ENCODE data around the gene PXDN.

DNA sequence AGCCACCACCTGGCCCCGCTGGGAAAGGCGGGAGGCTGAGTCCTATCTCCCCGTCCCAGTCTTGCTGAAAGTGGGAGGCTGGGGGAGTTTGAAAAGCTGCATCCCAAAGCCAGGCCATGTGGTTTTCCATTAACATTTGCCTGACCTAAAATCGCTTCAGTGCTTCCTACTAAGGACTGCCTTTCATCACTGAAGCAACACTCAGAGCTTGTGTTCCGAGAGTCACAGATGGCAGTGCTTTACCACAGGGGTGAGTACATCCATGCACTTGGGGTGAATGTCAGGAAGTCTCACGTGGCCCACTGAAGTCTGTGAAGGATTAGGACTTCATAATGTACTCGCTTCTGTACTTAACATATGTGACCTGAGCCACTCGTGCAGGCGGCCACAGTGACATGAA, 43.3 kb downstream of the PXDN start:
- TF ChIP-seq POLR2A (IDR thresholded peaks at IDR 0.05) = no peak
- TF ChIP-seq, protein P1, sequence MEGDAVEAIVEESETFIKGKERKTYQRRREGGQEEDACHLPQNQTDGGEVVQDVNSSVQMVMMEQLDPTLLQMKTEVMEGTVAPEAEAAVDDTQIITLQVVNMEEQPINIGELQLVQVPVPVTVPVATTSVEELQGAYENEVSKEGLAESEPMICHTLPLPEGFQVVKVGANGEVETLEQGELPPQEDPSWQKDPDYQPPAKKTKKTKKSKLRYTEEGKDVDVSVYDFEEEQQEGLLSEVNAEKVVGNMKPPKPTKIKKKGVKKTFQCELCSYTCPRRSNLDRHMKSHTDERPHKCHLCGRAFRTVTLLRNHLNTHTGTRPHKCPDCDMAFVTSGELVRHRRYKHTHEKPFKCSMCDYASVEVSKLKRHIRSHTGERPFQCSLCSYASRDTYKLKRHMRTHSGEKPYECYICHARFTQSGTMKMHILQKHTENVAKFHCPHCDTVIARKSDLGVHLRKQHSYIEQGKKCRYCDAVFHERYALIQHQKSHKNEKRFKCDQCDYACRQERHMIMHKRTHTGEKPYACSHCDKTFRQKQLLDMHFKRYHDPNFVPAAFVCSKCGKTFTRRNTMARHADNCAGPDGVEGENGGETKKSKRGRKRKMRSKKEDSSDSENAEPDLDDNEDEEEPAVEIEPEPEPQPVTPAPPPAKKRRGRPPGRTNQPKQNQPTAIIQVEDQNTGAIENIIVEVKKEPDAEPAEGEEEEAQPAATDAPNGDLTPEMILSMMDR (IDR thresholded peaks at IDR 0.05) = no peak

All from stomach (tissue), 4 donors.